Stimulated activated CD8-positive, alpha-beta memory T cell treated with anti-CD3 and anti-CD28 coated beads, Interleukin-2, amount 100 ng/mL, for 1 hour (primary cell): ENCODE data around the gene NMUR1.

Experiments used
- DNase-seq, 2 donors: peaks; one replicate each; pipeline ENCODE4 v3.0.0-alpha.2; 2020; ENCODE audit warnings: low read depth in 2 of 2

The NMUR1 gene

DNA sequence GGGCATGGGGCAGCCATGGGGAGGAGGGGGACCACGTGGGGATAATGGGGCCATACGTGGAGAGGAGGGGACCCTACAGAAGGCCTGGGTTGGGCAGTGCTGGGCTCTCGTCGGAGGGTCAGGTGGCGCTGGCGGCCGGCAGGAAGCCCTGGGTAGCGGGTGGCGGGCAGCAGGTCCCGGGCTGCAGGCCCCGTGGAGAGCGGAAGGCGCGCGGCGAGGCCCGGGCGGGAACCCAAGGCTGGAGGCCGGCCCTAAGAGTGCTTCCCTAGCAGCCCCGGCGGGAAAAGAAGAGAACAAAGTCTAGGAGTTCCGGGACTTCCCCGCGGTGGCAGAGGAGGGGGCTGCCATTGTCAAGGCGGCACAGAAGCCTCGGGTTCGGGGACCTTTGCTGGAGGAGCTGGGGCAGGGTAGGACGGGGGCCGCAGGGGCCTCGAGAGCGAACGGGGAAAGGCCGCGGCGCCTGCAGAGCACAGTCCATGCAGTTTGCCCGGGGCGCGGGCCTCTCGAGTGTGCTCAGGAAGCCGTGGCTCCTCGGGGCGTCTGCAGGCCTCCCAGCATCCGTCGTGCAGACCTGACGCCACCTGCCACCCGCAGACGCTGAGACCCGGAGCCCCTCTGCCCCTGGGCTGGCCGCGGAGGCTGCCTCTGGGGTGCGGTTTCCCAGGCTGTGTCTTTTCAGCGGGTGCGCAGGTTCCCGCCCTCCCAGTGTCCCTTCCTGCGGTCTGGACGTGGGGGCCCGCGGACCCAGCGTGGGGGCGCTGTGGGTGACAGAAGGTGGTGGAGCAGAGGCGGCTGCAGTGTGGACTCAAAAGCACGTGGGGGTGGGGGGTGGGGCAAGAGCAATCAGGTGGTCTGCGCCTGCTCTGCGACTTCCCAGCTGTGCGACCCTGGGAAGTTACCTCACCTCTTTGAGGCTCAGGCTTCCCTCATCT is 46.6 kb downstream of the NMUR1 start:
- no peak for DNase-seq

DNA sequence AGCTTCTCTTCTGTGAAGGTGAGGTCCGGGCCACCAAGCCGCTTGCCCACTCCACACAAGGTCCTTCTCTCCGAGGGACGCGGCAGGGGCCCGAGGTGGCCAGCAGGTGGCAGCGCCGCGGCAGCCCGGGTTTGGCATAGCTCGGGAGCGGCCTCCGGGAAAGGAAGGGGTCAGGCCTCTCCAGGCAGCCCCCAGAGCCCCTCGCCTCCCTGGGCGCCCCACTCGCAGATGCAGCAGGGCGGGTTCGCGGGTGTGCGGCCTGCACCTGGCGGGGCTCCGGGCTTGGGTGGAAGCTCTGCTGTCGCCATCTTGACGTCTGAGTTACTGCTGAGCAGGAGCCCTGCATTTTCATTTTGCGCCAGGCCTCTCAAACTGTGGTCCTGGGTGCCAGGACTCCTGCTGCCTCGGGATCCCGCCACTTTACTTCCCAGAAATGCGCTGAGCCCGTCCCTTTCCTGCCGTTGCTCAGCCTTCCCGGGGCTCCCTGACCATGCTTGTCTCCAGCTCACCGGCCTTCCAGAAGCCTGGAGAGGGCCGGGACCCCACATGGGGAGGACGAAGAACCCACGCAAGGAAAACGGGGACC is 47.3 kb downstream of the NMUR1 start:
- peak; percentile 46 to 50 for DNase-seq

DNA sequence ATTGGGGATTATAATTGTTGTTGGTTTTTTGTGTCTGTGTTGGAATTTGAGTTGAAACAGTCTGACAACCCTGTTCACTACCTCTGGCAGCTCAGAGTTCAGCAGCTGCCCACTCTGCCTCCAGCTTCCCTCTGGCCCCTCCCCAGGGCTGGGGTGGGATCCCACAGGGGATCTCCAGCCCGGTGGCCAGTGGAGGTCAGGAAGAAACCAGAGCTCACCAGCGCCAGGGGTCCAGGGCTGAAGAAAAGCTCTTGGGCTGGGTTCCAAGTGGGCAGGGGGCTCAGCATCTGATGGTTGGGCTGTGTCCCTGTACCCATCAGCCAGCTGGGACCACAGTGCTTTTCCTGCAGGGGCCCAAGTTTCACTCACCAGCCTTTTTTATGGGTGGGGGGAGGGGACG is 49.5 kb downstream of the NMUR1 start:
- DNase-seq = no peak

DNA sequence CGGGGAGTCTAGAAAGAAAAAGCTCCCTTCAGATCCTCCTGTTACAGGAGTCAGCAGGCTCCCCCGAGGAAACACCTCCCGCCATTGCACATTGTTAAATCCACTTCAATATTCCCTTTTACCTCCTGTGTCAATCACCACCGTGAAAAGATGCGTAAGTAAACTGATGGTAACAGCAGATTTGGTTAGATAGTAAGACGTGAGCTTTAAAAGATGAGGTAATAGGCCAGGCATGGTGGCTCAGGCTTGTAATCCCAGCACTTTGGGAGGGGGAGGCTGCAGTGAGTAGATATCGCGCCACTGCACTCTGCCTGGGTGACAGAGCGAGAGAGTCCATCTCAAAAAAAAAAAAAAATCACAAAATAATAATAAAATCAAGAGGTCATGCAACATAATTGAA is 50.8 kb downstream of the NMUR1 start:
- no peak for DNase-seq

DNA sequence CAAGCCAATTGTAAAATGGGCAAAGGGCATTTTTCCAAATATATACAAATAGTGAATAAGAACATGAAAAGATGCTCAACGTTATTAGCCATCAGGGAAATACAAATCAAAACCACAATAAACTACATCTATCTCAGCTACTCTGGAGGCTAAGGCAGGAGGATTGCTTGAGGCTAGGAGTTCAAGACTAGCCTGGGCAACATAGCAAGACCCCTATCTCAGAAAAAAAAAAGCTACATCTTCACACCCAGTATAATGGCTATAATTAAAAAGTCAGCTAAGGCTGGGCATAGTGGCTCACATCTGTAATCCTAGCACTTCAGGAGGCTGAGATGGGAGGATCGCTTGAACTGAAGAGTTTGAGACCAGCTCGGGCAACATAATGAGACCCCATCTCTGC is 53.3 kb downstream of the NMUR1 start:
- DNase-seq = no peak

DNA sequence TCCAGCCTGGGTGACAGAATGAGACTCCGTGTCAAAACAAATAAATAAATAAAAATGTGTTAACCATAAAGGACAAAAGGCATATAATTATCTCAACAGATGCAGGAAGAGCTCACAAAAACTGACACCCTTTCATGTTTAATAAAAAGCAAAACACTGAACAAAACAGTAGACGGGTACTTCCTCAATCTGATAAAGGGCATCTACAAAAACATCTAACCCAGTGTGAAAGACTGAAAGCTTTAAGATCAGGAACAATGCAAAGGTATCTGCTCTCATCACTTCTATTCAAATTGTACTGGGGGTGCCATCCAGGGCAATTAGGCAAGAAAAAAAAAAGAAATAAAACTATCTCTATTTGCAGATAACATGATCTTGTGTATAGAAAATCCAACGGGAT is 54.3 kb downstream of the NMUR1 start:
- DNase-seq = no peak
